AG04450 (cell line): ENCODE results near the gene MYO1F. TPM values are rescaled to one million over a fixed set of nuclear protein-coding genes. Genes with fewer than 3 reads are reported as not detected.

ENCODE experiments used
- CTCF ChIA-PET: fragments of 300-600, 350-600 bp; formaldehyde crosslinking; extraction: SDS; loops from one replicate; lab custom pipeline; 2022; ENCODE audit warnings: antibody characterized with exemption, inconsistent platforms; lab: Charles Lee
- POLR2A ChIA-PET: fragments of 350-600 bp; formaldehyde crosslinking; extraction: SDS; loops from one replicate; lab custom pipeline; 2021; ENCODE audit warnings: antibody characterized with exemption, inconsistent platforms; lab: Yijun Ruan, JAX
- DNase-seq: peaks from one replicate; pipeline ENCODE4 v3.0.0-alpha.2; 2011; ENCODE audit warnings: low read depth, low spot score
- H3K27ac ChIP-seq: one replicate; pipeline ENCODE4 v1.5.1; 2012; ENCODE audit warnings: low read depth, low read length, control low read depth
- H3K27me3 ChIP-seq: one replicate; pipeline ENCODE4 v1.6.0; 2012; ENCODE audit warnings: low read length; ENCODE audit not compliant: control insufficient read depth, insufficient read depth
- H3K4me3 ChIP-seq: 2 replicates; pipeline ENCODE4 v1.5.1; 2011; ENCODE audit warnings: mild to moderate bottlenecking, low read depth, low read length, control low read depth
- H3K9me3 ChIP-seq: 2 replicates; pipeline ENCODE4 v1.5.1; 2012; ENCODE audit warnings: low read length; ENCODE audit not compliant: control insufficient read depth, insufficient read depth
- CTCF ChIP-seq: IDR thresholded peaks from 2 replicates; pipeline ENCODE4 v1.5.1; 2011; ENCODE audit warnings: low read depth, low read length, control low read depth, inconsistent platforms
- polyA plus RNA-seq: library from polyadenylated mRNA; depleted of rRNA; stranded (reverse); fragments of >200 nt; gene quantifications from 2 replicates; pipeline ENCODE4 v1.2.3, GENCODE V29; 2011

MYO1F gene
- polyA plus RNA-seq, 1 experiment, result 0.10 TPM

- Histone ChIP-seq H3K4me3 (no peak overlapping the region), H3K27me3 (no peaks in the 10 kb centered on the region), H3K27ac (no peak overlapping the region), H3K9me3 (no peaks in the 10 kb centered on the region; the same call in 1 of the 2 replicates)
- CTCF ChIA-PET, result no interaction called here
- DNase-seq, result no peak
- POLR2A ChIA-PET, result no interaction called here
- TF ChIP-seq CTCF, result no peak
Measured at GRCh38 chr19:8489561-8490394, 87.5 kb downstream of the MYO1F start.

- CTCF ChIA-PET, result no interaction called here
- DNase-seq, result no peak
- no peak for TF ChIP-seq CTCF
- H3K4me3 ChIP-seq, result no peak overlapping the region
- no peaks in the 10 kb centered on the region for H3K27me3 ChIP-seq
- POLR2A ChIA-PET, result no interaction called here
- H3K27ac ChIP-seq, result no peak overlapping the region
- H3K9me3 ChIP-seq, result no peaks in the 10 kb centered on the region; the same call in 1 of the 2 replicates
Measured at GRCh38 chr19:8488365-8488764, 88.9 kb downstream of the MYO1F start.

- no peak overlapping the region for H3K4me3 ChIP-seq
- peak overlapping the region; percentile 21 for H3K27ac ChIP-seq
- TF ChIP-seq CTCF, result no peak
- no peaks in the 10 kb centered on the region; the same call in 1 of the 2 replicates for H3K9me3 ChIP-seq
- CTCF ChIA-PET, result no interaction called here
- POLR2A ChIA-PET, result interaction anchor here (0.6 kb wide), 1 partner anchor 890 kb away, joined by 3 read pairs; no protein-coding TSS in a partner anchor
- DNase-seq, result no peak
- no peaks in the 10 kb centered on the region for H3K27me3 ChIP-seq
Measured at GRCh38 chr19:8487137-8487851, 89.9 kb downstream of the MYO1F start.

GRCh38 chr19:8486661-8487136 is 90.5 kb downstream of the MYO1F start:
- ChIA-PET POLR2A (no interaction called here), CTCF (no interaction called here)
- no peaks in the 10 kb centered on the region; the same call in 1 of the 2 replicates for H3K9me3 ChIP-seq
- TF ChIP-seq CTCF, result no peak
- peak overlapping the region; percentile 21 for H3K27ac ChIP-seq
- no peaks in the 10 kb centered on the region for H3K27me3 ChIP-seq
- no peak for DNase-seq
- H3K4me3 ChIP-seq, result no peak overlapping the region
